Measurements from ENCODE around the gene EDNRA.

- TF ChIP-seq CTCF (conservative IDR thresholded peaks at IDR 0.05; ENCODE audit: low read depth, low read length) (peak; percentile 31; the same call in 1 of the 2 replicates), RCOR1 (IDR thresholded peaks at IDR 0.05; ENCODE audit: insufficient replicate concordance, low read length) (no peak), ELK1 (IDR thresholded peaks at IDR 0.05; ENCODE audit: borderline replicate concordance, low read depth, low read length) (no peak), POLR2A (IDR thresholded peaks at IDR 0.05; ENCODE audit: low read depth, low read length) (no peak), MAZ (IDR thresholded peaks at IDR 0.05; ENCODE audit: borderline replicate concordance, low read depth, low read length) (no peak), CEBPB (IDR thresholded peaks at IDR 0.05; ENCODE audit: low read depth, low read length) (no peak), USF2 (IDR thresholded peaks at IDR 0.05; ENCODE audit: low read depth, low read length) (no peak), BHLHE40 (IDR thresholded peaks at IDR 0.05; ENCODE audit: low read depth, low read length) (no peak), MXI1 (IDR thresholded peaks at IDR 0.05; ENCODE audit: borderline replicate concordance, low read depth, low read length) (no peak), RFX5 (IDR thresholded peaks at IDR 0.05; ENCODE audit: low read depth, low read length) (no peak)
These were observed 89.7 kb downstream of the EDNRA start for GRCh38 chr4:147570616-147571015.

Data from IMR-90 (cell line).